DND-41 (cell line): Measurements from ENCODE around the gene SCAPER.

Experiments
- ATAC-seq: fragments of 200-7000 bp; cut with Tn5 transposase; 3 replicates; pipeline ENCODE4 v1.9.1; 2021; ENCODE audit warnings: low read depth; ENCODE audit not compliant: insufficient read depth
- DNase-seq: peaks from one replicate; pipeline ENCODE4 v3.0.0-alpha.2; 2020
- H2AFZ ChIP-seq: 2 replicates; pipeline ENCODE4 v1.6.0; 2012; ENCODE audit warnings: low read depth, low read length
- H3K27ac ChIP-seq: 2 replicates; pipeline ENCODE4 v1.5.1; 2012; ENCODE audit warnings: low read length, inconsistent platforms
- H3K27me3 ChIP-seq: fragments of 200-600 bp; sonication (generic); 2 replicates; pipeline ENCODE4 v1.6.0; 2012; ENCODE audit warnings: low read length, mild to moderate bottlenecking, inconsistent platforms; ENCODE audit not compliant: insufficient read depth, poor library complexity
- H3K36me3 ChIP-seq: 2 replicates; pipeline ENCODE4 v1.5.1; 2012; ENCODE audit warnings: low read length, inconsistent platforms; ENCODE audit not compliant: insufficient read depth
- H3K4me1 ChIP-seq: 2 replicates; pipeline ENCODE4 v1.5.1; 2012; ENCODE audit warnings: mild to moderate bottlenecking, low read length; ENCODE audit not compliant: insufficient read depth
- H3K4me2 ChIP-seq: 2 replicates; pipeline ENCODE4 v1.6.0; 2012; ENCODE audit warnings: mild to moderate bottlenecking, moderate library complexity, low read length, inconsistent platforms; ENCODE audit not compliant: insufficient read depth
- H3K4me3 ChIP-seq, 2 experiments: fragments of 200-600 bp in 1 of 2; shearing (Covaris generic) in 1 of 2; 2 replicates each; pipeline ENCODE4 v1.5.1; 2012 to 2016; ENCODE audit warnings: inconsistent platforms in 2 of 2, low read length in 2 of 2, mild to moderate bottlenecking in 2 of 2, low read depth in 1 of 2, moderate library complexity in 1 of 2
- H3K79me2 ChIP-seq: 2 replicates; pipeline ENCODE4 v1.6.0; 2012; ENCODE audit warnings: low read length, inconsistent platforms; ENCODE audit not compliant: insufficient read depth
- H3K9ac ChIP-seq: 2 replicates; pipeline ENCODE4 v1.6.0; 2012; ENCODE audit warnings: low read depth, mild to moderate bottlenecking, inconsistent platforms, low read length, moderate library complexity
- H3K9me3 ChIP-seq: 2 replicates; pipeline ENCODE4 v1.5.1; 2012; ENCODE audit warnings: low read length, moderate library complexity, mild to moderate bottlenecking, inconsistent platforms; ENCODE audit not compliant: insufficient read depth, severe bottlenecking
- H4K20me1 ChIP-seq: 2 replicates; pipeline ENCODE4 v1.6.0; 2012; ENCODE audit warnings: low read length; ENCODE audit not compliant: insufficient read depth
- EZH2 ChIP-seq: IDR thresholded peaks from 3 replicates; pipeline ENCODE4 v1.6.1; 2012; ENCODE audit warnings: borderline replicate concordance, low read depth, mild to moderate bottlenecking, moderate library complexity, low read length, inconsistent platforms; ENCODE audit not compliant: severe bottlenecking
- TF ChIP-seq, protein P1 (sequence below): IDR thresholded peaks from 2 replicates; pipeline ENCODE4 v1.5.1; 2012; ENCODE audit warnings: borderline replicate concordance, low read length, moderate library complexity, mild to moderate bottlenecking; ENCODE audit not compliant: poor library complexity, severe bottlenecking; ENCODE audit errors: extremely low read depth

SCAPER gene

GRCh38 chr15:76637166-76637565 lies 268.0 kb downstream of the SCAPER start:
- Histone ChIP-seq H3K27me3 (no peaks in the 10 kb centered on the region), H2AFZ (no peak overlapping the region), H3K4me1 (no peaks in the 10 kb centered on the region), H3K27ac (no peak overlapping the region), H3K9ac (no peak overlapping the region), H3K36me3 (peaks cover 14% of the 10 kb centered on the region), H3K79me2 (no peaks in the 10 kb centered on the region), H3K4me2 (no peak overlapping the region), H4K20me1 (no peaks in the 10 kb centered on the region), H3K4me3 (no peak overlapping the region), H3K9me3 (peaks cover 2% of the 10 kb centered on the region)
- DNase-seq (no peak), ATAC-seq (no peak)
- TF ChIP-seq, protein P1, sequence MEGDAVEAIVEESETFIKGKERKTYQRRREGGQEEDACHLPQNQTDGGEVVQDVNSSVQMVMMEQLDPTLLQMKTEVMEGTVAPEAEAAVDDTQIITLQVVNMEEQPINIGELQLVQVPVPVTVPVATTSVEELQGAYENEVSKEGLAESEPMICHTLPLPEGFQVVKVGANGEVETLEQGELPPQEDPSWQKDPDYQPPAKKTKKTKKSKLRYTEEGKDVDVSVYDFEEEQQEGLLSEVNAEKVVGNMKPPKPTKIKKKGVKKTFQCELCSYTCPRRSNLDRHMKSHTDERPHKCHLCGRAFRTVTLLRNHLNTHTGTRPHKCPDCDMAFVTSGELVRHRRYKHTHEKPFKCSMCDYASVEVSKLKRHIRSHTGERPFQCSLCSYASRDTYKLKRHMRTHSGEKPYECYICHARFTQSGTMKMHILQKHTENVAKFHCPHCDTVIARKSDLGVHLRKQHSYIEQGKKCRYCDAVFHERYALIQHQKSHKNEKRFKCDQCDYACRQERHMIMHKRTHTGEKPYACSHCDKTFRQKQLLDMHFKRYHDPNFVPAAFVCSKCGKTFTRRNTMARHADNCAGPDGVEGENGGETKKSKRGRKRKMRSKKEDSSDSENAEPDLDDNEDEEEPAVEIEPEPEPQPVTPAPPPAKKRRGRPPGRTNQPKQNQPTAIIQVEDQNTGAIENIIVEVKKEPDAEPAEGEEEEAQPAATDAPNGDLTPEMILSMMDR, result no peak
- TF ChIP-seq EZH2, result no peak

- no peak overlapping the region for H3K4me3 ChIP-seq
- H3K36me3 ChIP-seq, result peaks cover 11% of the 10 kb centered on the region
- DNase-seq (no peak), ATAC-seq (no peak)
- no peaks in the 10 kb centered on the region for H3K4me1 ChIP-seq
- H3K27me3 ChIP-seq, result no peaks in the 10 kb centered on the region
- H3K9ac ChIP-seq, result no peak overlapping the region
- peaks cover 2% of the 10 kb centered on the region for H3K9me3 ChIP-seq
- no peak overlapping the region for H3K4me2 ChIP-seq
- no peak for TF ChIP-seq EZH2
- H3K79me2 ChIP-seq, result no peaks in the 10 kb centered on the region
- no peaks in the 10 kb centered on the region for H4K20me1 ChIP-seq
- H3K27ac ChIP-seq, result no peak overlapping the region
- no peak overlapping the region for H2AFZ ChIP-seq
These were observed 269.1 kb downstream of the SCAPER start for GRCh38 chr15:76636059-76636458.

GRCh38 chr15:76626611-76627010 lies 278.5 kb downstream of the SCAPER start:
- Histone ChIP-seq H2AFZ (no peak overlapping the region), H3K4me1 (no peaks in the 10 kb centered on the region), H3K9ac (no peak overlapping the region), H3K4me2 (no peak overlapping the region), H3K36me3 (no peaks in the 10 kb centered on the region), H3K79me2 (no peaks in the 10 kb centered on the region), H3K27ac (no peak overlapping the region), H3K4me3 (no peak overlapping the region), H3K9me3 (no peaks in the 10 kb centered on the region), H3K27me3 (no peaks in the 10 kb centered on the region), H4K20me1 (no peaks in the 10 kb centered on the region)
- ATAC-seq (no peak), DNase-seq (no peak)
- no peak for TF ChIP-seq EZH2
- TF ChIP-seq, protein P1, result no peak

GRCh38 chr15:76625267-76625666 lies 279.9 kb downstream of the SCAPER start:
- Histone ChIP-seq H3K36me3 (no peaks in the 10 kb centered on the region), H3K79me2 (no peaks in the 10 kb centered on the region), H3K4me1 (no peaks in the 10 kb centered on the region), H3K4me2 (no peak overlapping the region), H2AFZ (no peak overlapping the region), H4K20me1 (no peaks in the 10 kb centered on the region), H3K27me3 (no peaks in the 10 kb centered on the region), H3K4me3 (no peak overlapping the region), H3K9me3 (no peaks in the 10 kb centered on the region), H3K9ac (no peak overlapping the region), H3K27ac (no peak overlapping the region)
- no peak for TF ChIP-seq EZH2
- TF ChIP-seq, protein P1, result no peak
- no peak for DNase-seq
- no peak for ATAC-seq
